GM23248 (cell line): Measurements from ENCODE around the gene EIF4E.

Source experiments
- EZH2 ChIP-seq: fragments of 200-600 bp; sonication (generic); IDR thresholded peaks from 2 replicates; pipeline ENCODE4 v1.6.1; 2018; ENCODE audit warnings: antibody characterized with exemption, mild to moderate bottlenecking; ENCODE audit not compliant: insufficient read depth, poor library complexity, severe bottlenecking
- EZH2phosphoT487 ChIP-seq: fragments of 200-600 bp; sonication (generic); IDR thresholded peaks from 2 replicates; pipeline ENCODE4 v1.6.1; 2018; ENCODE audit warnings: antibody characterized with exemption, moderate library complexity, mild to moderate bottlenecking, low read depth; ENCODE audit not compliant: insufficient read depth

- TF ChIP-seq EZH2 (no peak), EZH2phosphoT487 (no peak)
Observed at GRCh38 chr4:98905297-98905696, 23.6 kb downstream of the EIF4E start.
